Body of pancreas (tissue), 4 donors: ENCODE results near the gene MRPS31. TPM values are rescaled to one million over a fixed set of nuclear protein-coding genes. Genes with fewer than 3 reads are reported as not detected.
A peak's percentile ranks its signal among the peaks of the same experiment; 100 is the strongest.

Source experiments
- ATAC-seq: fragments of 150-250 bp; one replicate; pipeline ENCODE4 v1.9.1; 2016
- DNase-seq, 4 donors: peaks; one replicate each; pipeline ENCODE4 v3.0.0-alpha.2; 2019
- H3K27ac ChIP-seq, 4 donors: fragments of 200-600 bp; sonication (generic); 1 replicate in 3 of 4; 2 replicates in 1 of 4; pipeline versions ENCODE4 v1.5.1 to v1.6.1; 2016 to 2019; ENCODE audit warnings: mild to moderate bottlenecking in 1 of 4, mixed read lengths in 1 of 4, moderate library complexity in 1 of 4
- H3K27me3 ChIP-seq, 2 donors: fragments of 200-600 bp; sonication (generic); one replicate each; pipeline ENCODE4 v1.6.0; 2016; ENCODE audit warnings: mild to moderate bottlenecking in 1 of 2
- H3K36me3 ChIP-seq, 2 donors: fragments of 200-600 bp; sonication (generic); replicated peaks in 1 of 2; 2 replicates each; pipeline ENCODE4 v1.5.1; 2016; ENCODE audit warnings: low read depth in 2 of 2; ENCODE audit not compliant: insufficient read depth in 1 of 2
- H3K4me1 ChIP-seq: fragments of 200-600 bp; sonication (generic); one replicate; pipeline ENCODE4 v1.6.0; 2016
- H3K4me3 ChIP-seq, 2 donors: fragments of 200-600 bp; sonication (generic); 1 replicate in 1 of 2; 2 replicates in 1 of 2; pipeline ENCODE4 v1.5.1; 2016 to 2019
- H3K9me3 ChIP-seq, 3 donors: fragments of 200-600 bp; sonication (generic); 1 replicate in 2 of 3; 2 replicates in 1 of 3; pipeline ENCODE4 v1.5.1; 2016
- CTCF ChIP-seq, 7 experiments: fragments of 450-650 bp in 4 of 7; fragments of 200-600 bp in 3 of 7; sonication (generic) in 3 of 7; IDR thresholded peaks; one replicate each; pipeline ENCODE4 v1.5.1; 2016 to 2019; ENCODE audit warnings: antibody characterized with exemption in 7 of 7
- POLR2A ChIP-seq, 3 donors: fragments of 450-650 bp; IDR thresholded peaks; one replicate each; pipeline ENCODE4 v1.6.1; 2016; ENCODE audit warnings: antibody characterized with exemption in 3 of 3, mild to moderate bottlenecking in 2 of 3
- WGBS, 2 donors: methylation state at CpG; one replicate each; pipeline ENCODE4 v1.1.5; 2017; 5-methylcytosine and 5-hydroxymethylcytosine counted together
- intact Hi-C: fragments of 100-400 bp; cut with DNase I; formaldehyde crosslinking; loops from one replicate; pipeline ENCODE4 v1.15.1; 2023
- total RNA-seq, 2 donors: library from RNA; depleted of rRNA; stranded (reverse); fragments of >200 nt; gene quantifications; one replicate each; pipeline ENCODE4 v1.1.0, GENCODE V29; 2016

Gene MRPS31
- total RNA-seq, 2 donors from 2014 or later, result 10.9 to 11.9 TPM

- intact Hi-C loops, result no loop called here
Observed at GRCh38 chr13:40806241-40806640, 35.3 kb upstream of the MRPS31 start.

GRCh38 chr13:40803316-40803715 lies 32.3 kb upstream of the MRPS31 start:
- intact Hi-C loops, result no loop called here
- H3K4me1 ChIP-seq, result peaks cover 89% of the 10 kb centered on the region
- no peak overlapping the region for H3K4me3 ChIP-seq
- no peaks in the 10 kb centered on the region for H3K36me3 ChIP-seq
- 94% methylated on average over 5 of the region's 5 CpGs for WGBS, 2 donors
- DNase-seq, result no peak
- no peak for ATAC-seq
- peak overlapping the region; percentile 90 to 94 (median 92) for H3K27ac ChIP-seq
- TF ChIP-seq CTCF (IDR thresholded peaks at IDR 0.05) (no peak), POLR2A (IDR thresholded peaks at IDR 0.05) (no peak)
- no peaks in the 10 kb centered on the region for H3K27me3 ChIP-seq
- H3K9me3 ChIP-seq, result no peaks in the 10 kb centered on the region

More at GRCh38 chr13:40806241-40806640, 35.3 kb upstream of the MRPS31 start:
- Histone ChIP-seq H3K27me3 (no peaks in the 10 kb centered on the region), H3K36me3 (peaks cover 0 to 8% of the 10 kb centered on the region in 2 donors), H3K4me1 (peaks cover 60% of the 10 kb centered on the region), H3K9me3 (no peaks in the 10 kb centered on the region), H3K4me3 (no peak overlapping the region), H3K27ac (peak overlapping the region; percentile 18 to 52 (median 31))
- ATAC-seq, result no peak
- TF ChIP-seq POLR2A (IDR thresholded peaks at IDR 0.05) (no peak), CTCF (IDR thresholded peaks at IDR 0.05) (no peak)
- DNase-seq, result no peak
- 38 to 50% methylated on average over 1 of the region's 1 CpG for WGBS, 2 donors

- H3K27me3 ChIP-seq, result no peaks in the 10 kb centered on the region
- intact Hi-C loops, result no loop called here
- peak overlapping the region; percentile 90 to 94 (median 92) for H3K27ac ChIP-seq
- ATAC-seq (peak; percentile 71), DNase-seq (peak; percentile 40 to 80 (median 64))
- no peaks in the 10 kb centered on the region for H3K9me3 ChIP-seq
- no peaks in the 10 kb centered on the region for H3K36me3 ChIP-seq
- TF ChIP-seq CTCF (IDR thresholded peaks at IDR 0.05) (peak in 2 of 7 experiments; percentile 7 to 9), POLR2A (IDR thresholded peaks at IDR 0.05) (peak; percentile 47 to 80 (median 68))
- H3K4me3 ChIP-seq, result no peak overlapping the region
- H3K4me1 ChIP-seq, result peaks cover 86% of the 10 kb centered on the region
- 36% methylated on average over 6 of the region's 6 CpGs for WGBS, 2 donors
Observed at GRCh38 chr13:40801255-40802217, 30.5 kb upstream of the MRPS31 start.

GRCh38 chr13:40800559-40800958 lies 29.6 kb upstream of the MRPS31 start:
- ATAC-seq (peak; percentile 73), DNase-seq (peak; percentile 49 to 75 (median 61))
- WGBS, 2 donors, result 32 to 39% methylated on average over 5 of the region's 5 CpGs
- peaks cover 83% of the 10 kb centered on the region for H3K4me1 ChIP-seq
- no peaks in the 10 kb centered on the region for H3K27me3 ChIP-seq
- H3K27ac ChIP-seq, result peak overlapping the region; percentile 90 to 94 (median 92)
- H3K9me3 ChIP-seq, result no peaks in the 10 kb centered on the region
- H3K36me3 ChIP-seq, result no peaks in the 10 kb centered on the region
- no peak overlapping the region for H3K4me3 ChIP-seq
- TF ChIP-seq POLR2A (IDR thresholded peaks at IDR 0.05) (peak; percentile 23 to 78 (median 68)), CTCF (IDR thresholded peaks at IDR 0.05) (no peak)
- intact Hi-C loops, result no loop called here
